AG04450 (cell line): ENCODE measurements around the gene PGS1. TPM values are rescaled to one million over a fixed set of nuclear protein-coding genes. Genes with fewer than 3 reads are reported as not detected.

ENCODE experiments used
- CTCF ChIA-PET: fragments of 300-600, 350-600 bp; formaldehyde crosslinking; extraction: SDS; loops from one replicate; lab custom pipeline; 2022; ENCODE audit warnings: antibody characterized with exemption, inconsistent platforms; lab: Charles Lee
- POLR2A ChIA-PET: fragments of 350-600 bp; formaldehyde crosslinking; extraction: SDS; loops from one replicate; lab custom pipeline; 2021; ENCODE audit warnings: antibody characterized with exemption, inconsistent platforms; lab: Yijun Ruan, JAX
- DNase-seq: peaks from one replicate; pipeline ENCODE4 v3.0.0-alpha.2; 2011; ENCODE audit warnings: low read depth, low spot score
- H3K27ac ChIP-seq: one replicate; pipeline ENCODE4 v1.5.1; 2012; ENCODE audit warnings: low read depth, low read length, control low read depth
- H3K27me3 ChIP-seq: one replicate; pipeline ENCODE4 v1.6.0; 2012; ENCODE audit warnings: low read length; ENCODE audit not compliant: control insufficient read depth, insufficient read depth
- H3K4me3 ChIP-seq: 2 replicates; pipeline ENCODE4 v1.5.1; 2011; ENCODE audit warnings: mild to moderate bottlenecking, low read depth, low read length, control low read depth
- H3K9me3 ChIP-seq: 2 replicates; pipeline ENCODE4 v1.5.1; 2012; ENCODE audit warnings: low read length; ENCODE audit not compliant: control insufficient read depth, insufficient read depth
- polyA plus RNA-seq: library from polyadenylated mRNA; depleted of rRNA; stranded (reverse); fragments of >200 nt; gene quantifications from 2 replicates; pipeline ENCODE4 v1.2.3, GENCODE V29; 2011
- TF ChIP-seq, protein P1 (sequence below): IDR thresholded peaks from 2 replicates; pipeline ENCODE4 v1.5.1; 2011; ENCODE audit warnings: low read depth, low read length, control low read depth, inconsistent platforms

Gene PGS1
- polyA plus RNA-seq, 1 experiment, result 31.0 TPM

DNA sequence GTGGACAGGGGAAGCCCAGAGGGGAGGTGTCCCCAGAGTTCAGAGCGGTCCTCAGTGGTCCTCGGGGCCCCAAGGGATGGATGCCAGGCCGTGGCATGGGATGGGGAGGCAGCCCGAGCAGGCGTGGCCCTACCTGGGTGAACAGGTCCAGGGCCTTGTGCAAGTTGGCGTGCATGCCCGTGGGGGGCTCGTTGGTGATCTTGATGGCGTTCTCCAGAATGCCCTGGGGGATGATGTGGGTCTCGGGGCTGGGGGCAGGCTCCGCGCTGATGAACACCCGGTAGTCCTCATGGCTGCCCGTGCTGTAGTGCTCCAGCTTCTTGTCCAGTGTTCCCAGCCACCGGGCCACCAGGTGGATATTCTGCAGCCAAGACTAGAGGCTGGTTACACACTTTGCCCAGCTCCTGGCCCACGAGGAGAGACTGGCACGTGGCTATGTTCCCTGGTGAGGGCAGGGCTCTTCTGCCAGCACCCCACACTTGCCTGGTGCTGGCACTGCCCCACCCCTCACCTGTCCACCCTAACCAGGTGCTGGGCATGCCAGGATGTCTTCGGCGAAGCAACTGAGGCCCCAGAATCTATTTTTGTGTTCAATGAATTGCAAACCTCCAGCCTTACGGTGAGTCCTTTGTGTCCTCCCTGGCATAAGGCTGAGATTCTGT lies 59.2 kb downstream of the PGS1 start:
- H3K4me3 ChIP-seq, result no peak overlapping the region
- ChIA-PET CTCF (interaction anchor here (0.8 to 0.9 kb wide), 2 partner anchors 13 to 272 kb away, joined by 3 read pairs; no protein-coding TSS in a partner anchor), POLR2A (no interaction called here)
- TF ChIP-seq, protein P1, sequence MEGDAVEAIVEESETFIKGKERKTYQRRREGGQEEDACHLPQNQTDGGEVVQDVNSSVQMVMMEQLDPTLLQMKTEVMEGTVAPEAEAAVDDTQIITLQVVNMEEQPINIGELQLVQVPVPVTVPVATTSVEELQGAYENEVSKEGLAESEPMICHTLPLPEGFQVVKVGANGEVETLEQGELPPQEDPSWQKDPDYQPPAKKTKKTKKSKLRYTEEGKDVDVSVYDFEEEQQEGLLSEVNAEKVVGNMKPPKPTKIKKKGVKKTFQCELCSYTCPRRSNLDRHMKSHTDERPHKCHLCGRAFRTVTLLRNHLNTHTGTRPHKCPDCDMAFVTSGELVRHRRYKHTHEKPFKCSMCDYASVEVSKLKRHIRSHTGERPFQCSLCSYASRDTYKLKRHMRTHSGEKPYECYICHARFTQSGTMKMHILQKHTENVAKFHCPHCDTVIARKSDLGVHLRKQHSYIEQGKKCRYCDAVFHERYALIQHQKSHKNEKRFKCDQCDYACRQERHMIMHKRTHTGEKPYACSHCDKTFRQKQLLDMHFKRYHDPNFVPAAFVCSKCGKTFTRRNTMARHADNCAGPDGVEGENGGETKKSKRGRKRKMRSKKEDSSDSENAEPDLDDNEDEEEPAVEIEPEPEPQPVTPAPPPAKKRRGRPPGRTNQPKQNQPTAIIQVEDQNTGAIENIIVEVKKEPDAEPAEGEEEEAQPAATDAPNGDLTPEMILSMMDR, result no peak
- peaks cover 6% of the 10 kb centered on the region for H3K27me3 ChIP-seq
- H3K27ac ChIP-seq, result no peak overlapping the region
- no peaks in the 10 kb centered on the region; the same call in 1 of the 2 replicates for H3K9me3 ChIP-seq
- no peak for DNase-seq

DNA sequence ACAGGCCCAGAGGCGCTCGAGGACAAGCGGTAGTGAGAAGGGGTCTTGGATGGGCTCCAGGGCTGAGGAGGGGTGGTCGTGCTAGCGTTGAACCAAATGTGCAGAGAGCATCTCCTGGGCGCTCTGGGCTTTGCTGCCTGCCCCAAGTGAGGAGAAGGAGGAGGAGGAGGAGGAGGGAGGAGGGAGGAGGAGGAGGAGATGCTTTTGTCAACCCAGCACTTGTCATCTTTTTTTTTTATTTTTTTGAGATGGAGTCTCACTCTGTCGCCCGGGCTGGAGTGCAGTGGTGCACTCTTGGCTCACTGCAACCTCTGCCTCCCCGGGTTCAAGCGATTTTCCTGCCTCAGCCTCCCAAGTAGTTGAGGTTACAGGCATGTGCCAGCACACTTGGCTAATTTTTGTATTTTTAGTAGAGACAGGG lies 59.8 kb downstream of the PGS1 start:
- no peak for DNase-seq
- ChIA-PET CTCF (no interaction called here), POLR2A (no interaction called here)
- Histone ChIP-seq H3K4me3 (no peak overlapping the region), H3K27me3 (peaks cover 10% of the 10 kb centered on the region), H3K27ac (no peak overlapping the region), H3K9me3 (no peaks in the 10 kb centered on the region; the same call in 1 of the 2 replicates)
- TF ChIP-seq, protein P1, result no peak

DNA sequence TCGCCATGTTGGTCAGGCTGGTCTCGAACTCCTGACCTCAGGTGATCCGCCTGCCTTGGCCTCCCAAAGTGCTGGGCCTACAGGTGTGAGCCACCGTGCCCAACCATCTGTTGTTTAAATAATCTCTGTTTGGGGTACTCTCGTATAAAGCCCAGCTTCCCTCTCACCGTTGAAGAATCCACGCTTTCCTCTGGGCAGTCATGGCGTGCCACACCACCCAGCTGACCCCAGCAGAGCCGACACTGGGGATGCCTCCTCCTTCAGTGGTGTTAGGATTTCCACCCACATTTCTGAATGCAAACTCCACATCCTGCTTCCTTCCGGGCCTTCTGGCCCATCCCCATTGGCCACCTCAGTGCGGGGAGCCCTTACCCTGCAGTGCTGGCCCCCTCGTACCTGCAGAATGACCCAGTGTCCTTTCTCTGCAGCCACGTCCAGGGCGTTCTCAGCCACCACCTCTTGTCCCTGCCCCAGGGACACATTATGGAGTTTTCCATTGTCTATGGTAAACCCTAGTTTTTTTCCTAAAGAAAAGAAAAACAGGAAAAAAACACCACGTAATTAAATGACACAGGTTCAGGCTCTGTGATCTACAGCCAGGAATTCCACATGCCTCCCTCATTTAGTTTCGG lies 60.4 kb downstream of the PGS1 start:
- DNase-seq, result no peak
- H3K27me3 ChIP-seq, result peaks cover 12% of the 10 kb centered on the region
- H3K27ac ChIP-seq, result no peak overlapping the region
- no peaks in the 10 kb centered on the region; the same call in 1 of the 2 replicates for H3K9me3 ChIP-seq
- TF ChIP-seq, protein P1, result no peak
- no peak overlapping the region for H3K4me3 ChIP-seq
- POLR2A ChIA-PET, result no interaction called here
- CTCF ChIA-PET, result no interaction called here

DNA sequence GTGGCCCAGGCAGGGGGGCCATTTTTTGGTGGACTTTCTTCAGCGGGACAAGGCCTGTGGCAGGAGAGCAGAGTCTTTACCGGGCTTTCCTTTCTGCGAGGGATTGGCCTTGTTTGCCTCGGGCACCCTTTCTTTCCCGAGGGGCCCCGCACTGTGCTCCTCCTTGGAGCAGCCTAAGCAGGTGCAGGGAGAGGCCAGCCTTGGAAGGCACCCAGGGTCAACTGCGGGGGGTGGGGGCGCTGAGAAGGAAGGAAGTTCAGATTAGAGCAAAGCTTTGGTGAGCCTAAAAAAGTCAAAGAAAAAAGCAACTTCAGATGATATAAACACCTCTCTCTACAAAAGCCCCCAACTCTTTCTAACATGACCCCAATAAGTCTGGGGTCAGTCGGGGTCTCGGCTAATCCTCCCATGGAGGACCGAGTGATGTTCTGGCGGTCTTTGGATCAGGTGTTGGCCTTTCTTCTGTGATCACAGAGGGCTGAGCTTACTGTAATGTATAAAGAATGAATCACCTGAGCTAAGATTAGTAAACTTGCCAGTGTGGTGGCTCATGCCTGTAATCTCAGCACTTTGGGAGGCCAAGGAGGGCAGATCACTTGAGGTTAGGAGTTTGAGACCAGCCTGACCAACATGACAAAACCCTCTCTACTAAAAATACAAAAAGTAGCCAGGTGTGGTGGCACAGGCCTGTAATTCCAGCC lies 63.0 kb downstream of the PGS1 start:
- ChIA-PET CTCF (no interaction called here), POLR2A (no interaction called here)
- Histone ChIP-seq H3K9me3 (no peaks in the 10 kb centered on the region; the same call in 1 of the 2 replicates), H3K4me3 (no peak overlapping the region), H3K27ac (no peak overlapping the region), H3K27me3 (peaks cover 13% of the 10 kb centered on the region)
- TF ChIP-seq, protein P1, result no peak
- no peak for DNase-seq
